OCI-LY7 (cell line): ENCODE measurements around the gene PGAP3.

Experiments used
- EZH2phosphoT487 ChIP-seq: fragments of 200-600 bp; sonication (generic); IDR thresholded peaks from 2 replicates; pipeline ENCODE4 v1.6.1; 2018; ENCODE audit warnings: low read depth, borderline replicate concordance, mild to moderate bottlenecking, mixed run types, antibody characterized with exemption, low read length, moderate library complexity, mixed read lengths
- TF ChIP-seq, protein P1 (sequence below): fragments of 200-600 bp; sonication (generic); conservative IDR thresholded peaks from 2 replicates; pipeline ENCODE4 v1.5.1; 2014; ENCODE audit warnings: mild to moderate bottlenecking, antibody characterized with exemption, low read length, moderate library complexity, mixed read lengths

DNA sequence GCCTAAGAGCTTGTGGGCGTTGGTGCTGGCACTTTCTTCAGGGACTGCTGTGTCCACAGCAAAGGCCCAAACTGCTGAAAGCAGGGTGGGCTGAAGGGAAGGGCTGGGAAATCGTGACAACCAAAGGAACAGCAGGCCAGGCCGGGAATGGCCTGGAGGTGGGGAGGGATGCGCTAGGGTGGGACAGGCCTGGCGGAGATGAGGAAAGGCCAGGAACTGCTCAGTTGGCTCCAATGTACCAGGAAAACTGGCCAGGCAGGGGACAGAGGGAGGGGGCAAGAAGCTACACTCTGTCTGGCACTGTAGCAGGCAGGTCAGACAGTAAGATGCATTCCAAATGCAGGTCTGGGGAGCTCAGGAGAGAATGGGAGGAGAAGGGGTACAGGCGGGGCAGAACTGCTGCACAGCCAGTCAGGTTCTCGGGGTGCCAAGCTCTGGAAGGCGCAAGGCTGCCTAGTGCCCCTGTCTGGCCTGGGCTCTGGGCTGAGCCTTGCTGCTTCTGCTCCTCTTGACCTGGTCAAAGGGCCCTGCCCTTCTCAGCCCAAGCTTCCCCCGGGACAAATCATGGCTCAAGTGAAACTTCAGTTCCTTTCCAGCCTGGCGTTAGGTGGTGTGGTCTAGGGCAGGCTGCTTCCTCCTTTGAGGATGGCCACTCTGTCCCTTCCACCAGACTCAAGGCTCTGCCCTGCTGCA lies 12.3 kb downstream of the PGAP3 start:
- TF ChIP-seq, protein P1, sequence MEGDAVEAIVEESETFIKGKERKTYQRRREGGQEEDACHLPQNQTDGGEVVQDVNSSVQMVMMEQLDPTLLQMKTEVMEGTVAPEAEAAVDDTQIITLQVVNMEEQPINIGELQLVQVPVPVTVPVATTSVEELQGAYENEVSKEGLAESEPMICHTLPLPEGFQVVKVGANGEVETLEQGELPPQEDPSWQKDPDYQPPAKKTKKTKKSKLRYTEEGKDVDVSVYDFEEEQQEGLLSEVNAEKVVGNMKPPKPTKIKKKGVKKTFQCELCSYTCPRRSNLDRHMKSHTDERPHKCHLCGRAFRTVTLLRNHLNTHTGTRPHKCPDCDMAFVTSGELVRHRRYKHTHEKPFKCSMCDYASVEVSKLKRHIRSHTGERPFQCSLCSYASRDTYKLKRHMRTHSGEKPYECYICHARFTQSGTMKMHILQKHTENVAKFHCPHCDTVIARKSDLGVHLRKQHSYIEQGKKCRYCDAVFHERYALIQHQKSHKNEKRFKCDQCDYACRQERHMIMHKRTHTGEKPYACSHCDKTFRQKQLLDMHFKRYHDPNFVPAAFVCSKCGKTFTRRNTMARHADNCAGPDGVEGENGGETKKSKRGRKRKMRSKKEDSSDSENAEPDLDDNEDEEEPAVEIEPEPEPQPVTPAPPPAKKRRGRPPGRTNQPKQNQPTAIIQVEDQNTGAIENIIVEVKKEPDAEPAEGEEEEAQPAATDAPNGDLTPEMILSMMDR = no peak
- TF ChIP-seq EZH2phosphoT487 = no peak
